GM19240 (cell line): Measurements from ENCODE around the gene STMN3.
"Not testable (repeated sequence)": the region's sequence is repeated elsewhere in the genome, so short reads cannot be mapped to it uniquely, and the experiment has no call there.

ENCODE experiments used
- DNase-seq: peaks from one replicate; pipeline ENCODE4 v3.0.0; 2011; ENCODE audit warnings: low spot score; ENCODE audit not compliant: insufficient read length

STMN3 gene

DNA sequence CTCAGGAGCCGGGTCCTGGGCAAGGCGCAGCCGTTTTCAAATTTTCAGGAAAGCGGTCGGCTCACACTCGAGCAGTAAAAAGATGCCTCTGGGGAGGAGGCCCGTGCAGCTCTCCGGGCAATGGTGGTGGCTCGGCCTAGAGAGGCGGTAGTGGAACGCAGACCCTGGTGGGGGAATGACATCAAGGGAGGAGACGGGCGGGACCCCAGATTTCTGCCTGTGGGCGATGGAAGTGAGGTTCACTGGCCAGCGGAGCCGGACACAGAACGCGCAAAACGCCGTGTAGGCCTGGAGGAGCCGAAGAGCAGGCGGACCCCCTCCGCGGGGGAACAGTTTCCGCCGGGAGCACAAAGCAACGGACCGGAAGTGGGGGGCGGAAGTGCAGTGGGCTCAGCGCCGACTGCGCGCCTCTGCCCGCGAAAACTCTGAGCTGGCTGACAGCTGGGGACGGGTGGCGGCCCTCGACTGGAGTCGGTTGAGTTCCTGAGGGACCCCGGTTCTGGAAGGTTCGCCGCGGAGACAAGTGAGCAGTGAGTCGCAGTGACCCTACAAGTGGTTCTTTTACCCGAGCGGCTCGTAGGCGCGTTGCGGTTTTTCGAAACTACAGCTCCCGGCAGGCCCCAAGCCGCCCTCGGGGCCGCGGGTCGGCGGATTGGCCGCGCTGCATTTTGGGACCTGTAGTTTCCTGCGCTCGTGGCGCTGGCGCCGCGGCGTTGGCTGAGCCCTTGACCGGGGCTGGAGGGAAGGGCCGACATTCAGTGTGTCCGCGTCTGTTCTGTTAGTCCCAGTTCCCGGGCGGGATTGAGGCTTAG, 4.9 kb upstream of the STMN3 start, which contains the start of gene RTEL1:
TSS of gene RTEL1 (plus strand) at position 376 of the 812 bp plus-strand sequence. CDS start 1,091 bp downstream, outside the sequence.
- peak; percentile 100 for DNase-seq

DNA sequence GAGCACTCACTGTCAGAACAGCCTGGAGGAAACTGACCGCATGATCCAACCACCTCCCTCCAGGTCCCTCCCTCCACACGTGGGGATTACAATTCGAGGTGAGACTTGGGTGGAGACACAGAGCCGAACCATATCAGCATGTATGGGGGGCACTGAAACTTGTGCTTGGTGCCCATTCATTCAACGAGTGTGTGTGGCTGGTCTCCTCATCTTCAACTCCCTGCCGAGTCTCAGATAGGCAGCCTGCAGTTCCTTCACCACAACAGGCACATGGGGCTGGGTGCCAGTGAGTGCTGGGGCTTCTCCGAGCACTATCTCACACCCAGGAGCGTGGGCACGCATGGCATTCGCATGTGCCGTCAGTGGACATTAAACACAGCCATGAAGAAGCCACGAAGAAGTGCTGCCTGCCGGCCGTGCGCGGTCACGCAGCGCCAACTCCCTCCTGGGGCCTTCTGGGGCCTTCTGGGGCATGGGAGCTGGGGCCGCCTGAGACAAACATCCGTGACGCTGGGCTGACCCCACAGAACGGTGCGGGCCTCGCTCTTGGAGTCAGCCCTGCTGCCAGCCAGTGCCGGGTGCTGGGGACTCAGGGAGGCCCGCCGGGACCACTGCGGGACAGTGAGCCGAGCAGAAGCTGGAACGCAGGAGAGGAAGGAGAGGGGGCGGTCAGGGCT, 4.2 kb upstream of the STMN3 start:
- no peak for DNase-seq

DNA sequence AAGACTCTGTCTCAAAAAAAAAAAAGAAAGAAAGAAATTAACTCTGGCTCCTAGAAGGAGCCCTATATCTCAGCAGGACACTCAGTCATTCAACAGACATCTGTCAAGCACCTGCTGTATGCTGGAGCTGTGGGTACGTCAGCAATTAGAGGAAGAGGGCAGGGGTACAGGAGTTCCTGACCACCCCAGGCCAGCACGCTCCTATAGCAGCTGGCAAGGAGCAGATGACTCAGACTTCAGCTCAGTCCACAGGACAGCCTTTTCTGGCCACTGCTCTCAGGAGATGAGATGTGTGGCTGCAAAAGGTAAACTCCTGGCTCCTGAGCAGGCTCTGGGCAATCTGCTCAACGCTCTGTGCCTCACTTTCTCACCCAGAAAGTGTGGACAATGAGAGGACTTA, 3.2 kb upstream of the STMN3 start:
- DNase-seq: no peak

DNA sequence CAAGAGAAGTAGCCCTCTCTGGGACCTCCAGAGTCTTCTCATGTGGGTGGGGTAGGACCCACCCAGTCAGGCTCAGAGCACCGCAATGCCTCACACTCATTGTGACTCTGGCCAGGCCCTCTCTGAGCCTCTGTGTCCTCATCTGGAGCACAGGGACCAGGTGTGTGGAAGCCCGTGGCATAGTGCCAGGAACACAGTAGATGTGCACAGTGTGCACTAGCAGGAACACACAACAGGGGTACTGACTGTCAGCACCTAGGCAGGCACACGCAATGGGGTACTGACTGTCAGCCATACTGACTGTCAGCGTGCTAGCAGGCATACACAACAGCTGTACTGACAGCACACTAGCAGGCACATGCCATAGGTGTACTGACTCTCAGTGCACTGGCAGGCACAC, 2.0 kb upstream of the STMN3 start:
- DNase-seq: no peak

DNA sequence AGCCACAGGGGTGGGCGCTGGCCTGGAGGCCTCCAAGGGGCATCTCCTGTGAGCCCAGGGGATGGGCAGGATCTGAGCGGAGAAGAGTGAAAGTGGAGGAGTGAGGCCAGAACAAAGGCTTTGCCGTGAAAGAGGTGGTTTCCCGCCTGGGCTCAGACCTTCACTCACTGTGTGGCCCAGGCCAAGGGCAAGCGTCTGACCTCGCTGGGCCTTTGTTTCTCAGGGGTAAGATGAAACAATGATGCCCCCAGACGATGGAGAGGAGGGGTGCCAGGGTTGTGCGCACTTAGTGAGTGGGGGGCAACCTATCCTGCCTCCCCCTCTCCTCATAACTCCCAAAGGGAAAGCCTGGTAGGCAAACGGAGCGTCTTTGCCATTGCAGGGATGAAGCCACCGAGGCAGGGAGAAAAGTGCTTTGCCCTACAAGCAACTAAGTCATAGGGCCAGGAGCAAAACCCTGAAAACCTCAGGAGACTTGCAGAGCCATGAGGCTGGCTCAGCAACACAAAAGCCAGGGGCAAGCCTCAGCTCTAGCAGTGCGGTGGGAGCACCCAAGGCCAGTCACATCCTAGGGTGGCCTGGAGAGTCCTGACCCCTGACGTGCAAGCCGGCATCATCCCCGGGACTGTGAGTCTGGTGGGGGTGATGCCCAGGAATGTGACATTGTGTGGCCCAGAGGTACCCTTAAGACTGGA, 897 bp upstream of the STMN3 start:
- DNase-seq: no peak

DNA sequence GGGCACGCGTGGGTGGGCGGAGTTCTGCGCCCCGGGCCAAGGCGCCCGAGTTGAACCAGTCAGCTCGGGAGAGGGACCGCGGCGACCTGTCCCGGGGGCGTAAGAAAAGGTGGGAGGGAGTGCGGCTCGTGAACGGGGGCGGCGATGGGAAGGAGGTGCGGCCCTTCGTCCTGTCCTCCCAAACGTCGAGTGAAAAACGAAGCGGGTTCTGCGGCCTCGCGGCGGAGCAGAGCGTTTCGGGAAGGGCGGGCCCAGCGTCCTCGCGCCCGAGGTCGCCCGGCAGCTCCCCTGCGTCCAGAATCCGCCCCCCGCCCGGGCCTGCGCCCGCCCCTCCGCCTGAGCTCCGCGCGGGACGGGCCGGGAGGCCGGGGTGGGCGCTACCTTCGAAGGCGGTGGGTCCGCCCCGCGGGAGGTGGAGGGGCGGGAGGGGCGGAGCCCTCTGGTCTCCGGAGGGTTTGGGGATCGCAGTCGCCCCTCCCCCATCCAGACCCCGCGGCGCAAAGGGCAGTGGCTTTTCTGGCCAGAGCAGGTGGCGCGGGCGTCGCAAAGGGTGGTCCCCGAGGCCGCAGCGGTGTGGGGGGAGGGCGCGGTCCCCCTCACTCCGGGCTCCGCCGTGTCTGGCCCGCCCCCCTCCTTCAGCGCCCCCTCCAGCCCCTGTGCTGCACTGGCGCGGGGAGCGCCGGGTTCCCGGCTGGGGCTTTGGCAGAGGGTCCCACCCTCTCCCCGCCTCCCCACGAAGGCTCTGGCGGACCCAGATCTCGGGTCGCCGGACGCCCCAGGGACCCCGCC, 838 bp downstream of the STMN3 start:
- DNase-seq: no peak

DNA sequence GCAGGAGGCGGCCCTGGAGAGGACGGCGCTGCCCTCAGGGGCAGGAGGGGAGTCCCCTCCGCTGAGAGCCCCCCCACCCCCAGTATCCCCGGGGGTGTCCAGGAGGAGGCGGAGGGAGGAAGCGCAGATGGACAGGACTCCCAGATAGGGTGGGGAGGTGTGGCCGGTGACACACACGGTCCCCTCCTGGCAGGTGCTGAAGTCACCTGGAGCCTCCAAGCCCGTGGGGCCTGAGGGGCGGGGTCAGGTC, 1.4 kb downstream of the STMN3 start:
- DNase-seq: no peak

DNA sequence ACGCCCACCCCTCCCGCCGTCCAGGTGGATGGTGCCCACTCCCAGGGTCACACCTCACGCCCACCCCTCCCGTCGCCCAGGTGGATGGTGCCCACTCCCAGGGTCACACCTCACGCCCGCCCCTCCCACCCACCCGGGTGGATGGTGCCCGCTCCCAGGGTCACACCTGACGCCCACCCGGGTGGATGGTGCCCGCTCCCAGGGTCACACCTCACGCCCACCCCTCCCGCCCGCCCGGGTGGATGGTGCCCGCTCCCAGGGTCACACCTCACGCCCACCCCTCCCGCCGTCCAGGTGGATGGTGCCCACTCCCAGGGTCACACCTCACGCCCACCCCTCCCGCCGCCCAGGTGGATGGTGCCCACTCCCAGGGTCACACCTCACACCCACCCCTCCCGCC, 2.7 kb downstream of the STMN3 start:
- DNase-seq: not testable (repeated sequence)

DNA sequence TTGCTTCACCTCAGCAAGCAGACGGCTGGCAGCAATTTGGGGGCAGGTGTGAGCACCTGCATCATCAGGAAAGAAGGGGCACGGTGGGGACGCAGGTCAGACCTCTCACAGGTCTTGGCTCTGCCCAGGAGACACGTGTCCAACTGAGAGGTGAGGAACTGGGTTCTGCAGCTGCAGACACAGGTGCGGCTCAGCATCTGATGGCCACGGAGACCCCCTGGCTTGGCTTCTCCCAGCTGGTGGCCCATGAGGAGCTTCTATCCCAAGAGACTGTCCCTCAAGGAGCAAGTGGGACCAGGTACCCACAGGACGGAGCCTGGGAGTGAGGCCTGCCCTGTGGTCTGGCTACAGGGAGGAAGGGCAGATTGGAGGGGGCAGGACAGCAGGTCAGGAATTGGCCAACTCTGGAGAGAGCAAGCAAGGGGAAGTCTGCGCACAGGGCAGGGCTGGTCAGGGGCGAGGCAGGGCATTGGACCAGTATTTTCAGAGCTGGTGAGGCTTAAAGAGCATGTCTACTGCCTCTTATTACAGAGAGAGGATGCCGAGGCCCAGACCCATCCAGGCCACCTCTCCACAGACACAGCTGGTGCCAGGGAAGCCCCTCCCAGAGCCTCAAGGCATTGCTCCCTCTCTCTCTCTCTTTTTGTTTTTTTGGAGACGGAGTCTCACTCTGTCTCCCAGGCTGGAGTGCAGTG, 4.2 kb downstream of the STMN3 start:
- no peak for DNase-seq

DNA sequence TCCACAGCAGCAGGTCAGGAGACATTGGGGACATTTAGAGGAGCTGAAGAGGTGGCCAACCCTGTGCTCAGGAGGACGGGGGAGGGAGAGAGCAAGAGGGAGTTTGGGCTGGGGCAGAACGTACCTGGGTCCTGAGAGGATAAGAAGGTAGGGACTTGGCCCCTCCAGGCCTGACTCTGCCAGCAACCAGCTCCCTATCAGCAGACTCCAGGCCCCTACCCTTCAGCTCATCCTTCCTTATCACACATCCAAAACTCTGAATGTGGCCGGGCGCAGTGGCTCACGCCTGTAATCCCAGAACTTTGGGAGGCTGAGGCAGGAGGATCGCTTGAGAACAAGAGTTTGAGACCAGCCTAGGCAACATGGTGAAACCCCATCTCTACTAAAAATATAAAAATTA, 5.0 kb downstream of the STMN3 start:
- DNase-seq: no peak

DNA sequence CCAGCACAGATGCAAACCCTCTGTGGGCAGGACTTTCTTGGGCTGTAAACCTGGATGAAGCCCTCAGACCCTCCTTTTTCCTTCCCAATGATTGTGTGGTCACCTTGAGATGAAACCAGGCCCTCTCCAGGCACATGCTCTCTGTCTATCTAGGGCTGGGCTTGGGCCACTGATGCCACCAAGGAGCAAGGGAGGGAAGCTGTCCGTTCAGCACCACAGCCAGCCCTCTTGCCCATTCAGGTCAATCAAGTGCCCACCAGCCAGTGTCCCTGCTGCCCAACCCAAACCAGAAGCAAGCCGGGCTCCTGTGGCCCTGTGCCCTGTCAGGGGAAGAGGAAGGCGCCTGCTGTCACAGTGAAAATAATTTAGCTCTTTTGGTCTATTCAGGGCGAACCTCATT, 8.0 kb downstream of the STMN3 start:
- no peak for DNase-seq

DNA sequence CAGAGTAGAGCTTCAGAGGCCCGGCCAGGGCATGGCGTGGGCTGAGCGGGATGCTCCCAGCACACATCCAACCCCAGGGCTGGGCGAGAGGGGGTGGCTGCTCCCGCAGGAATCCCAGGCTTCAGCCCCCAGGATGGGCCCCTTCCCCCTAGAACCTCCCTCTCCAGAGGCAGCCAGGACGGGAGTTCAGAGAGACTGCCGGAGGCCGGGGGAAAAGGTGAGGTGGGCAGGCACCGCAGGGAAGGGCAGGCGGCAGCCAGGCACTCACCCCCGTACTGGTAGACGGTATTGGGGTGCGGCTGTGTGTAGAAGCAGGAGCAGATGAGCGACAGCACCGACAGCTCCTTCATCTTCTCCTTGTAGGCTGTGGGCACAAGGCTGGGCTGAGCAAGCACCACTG, 9.3 kb downstream of the STMN3 start:
- DNase-seq: no peak

DNA sequence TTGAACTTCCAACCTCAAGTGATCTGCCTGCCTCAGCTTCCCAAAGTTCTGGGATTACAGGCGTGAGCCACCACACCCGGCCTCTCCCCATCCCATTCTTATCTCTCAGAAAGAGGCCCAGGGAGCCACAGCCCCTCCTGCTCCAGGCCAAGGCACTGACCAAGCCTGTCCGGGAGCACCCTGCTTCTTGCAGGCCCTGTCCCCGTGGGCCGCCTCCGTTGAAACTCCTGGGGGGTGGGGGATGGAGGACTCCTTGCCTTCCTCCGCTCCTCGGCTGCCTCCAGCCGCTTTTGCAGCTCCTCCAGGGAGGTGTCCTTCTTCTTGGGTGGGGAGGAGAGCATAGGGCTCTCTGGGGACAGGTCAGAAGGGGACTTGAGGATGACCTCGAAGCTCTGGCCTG, 9.7 kb downstream of the STMN3 start:
- DNase-seq: no peak

DNA sequence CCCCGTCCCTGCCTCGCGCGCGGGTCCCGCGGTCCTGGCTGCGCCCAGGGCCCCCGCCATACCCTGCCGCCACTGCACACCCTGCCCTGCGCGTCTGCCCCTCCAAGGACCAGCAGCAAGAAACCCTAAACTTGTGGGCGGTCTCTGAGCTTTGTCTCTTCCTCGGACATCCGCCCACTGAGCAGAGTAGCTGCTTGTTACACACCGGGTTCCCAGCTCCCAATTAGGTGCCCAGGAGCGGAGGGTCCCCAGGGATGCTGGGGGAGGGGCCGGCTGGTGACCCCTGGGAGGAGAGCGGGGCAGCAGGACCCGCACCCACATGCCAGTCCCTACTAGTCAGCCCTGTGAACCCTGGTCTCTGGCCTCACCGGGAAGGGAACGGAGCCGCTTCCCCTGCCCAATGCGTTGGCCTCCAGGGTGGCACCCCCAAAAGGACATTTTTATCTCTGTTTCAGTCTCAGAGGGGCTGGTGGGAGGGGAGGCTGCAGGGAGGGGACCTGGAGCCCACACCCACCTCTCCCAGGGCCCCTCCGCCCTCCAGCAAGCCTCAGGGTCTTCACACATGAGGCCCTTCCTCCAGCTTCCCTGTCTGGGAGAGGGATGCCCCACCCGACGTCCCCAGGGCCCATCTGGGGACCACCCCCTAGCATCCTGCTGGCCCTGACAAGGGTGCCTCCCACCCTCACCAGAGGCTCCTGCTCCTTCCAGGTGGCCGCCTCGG, 10.5 kb downstream of the STMN3 start:
- no peak for DNase-seq

DNA sequence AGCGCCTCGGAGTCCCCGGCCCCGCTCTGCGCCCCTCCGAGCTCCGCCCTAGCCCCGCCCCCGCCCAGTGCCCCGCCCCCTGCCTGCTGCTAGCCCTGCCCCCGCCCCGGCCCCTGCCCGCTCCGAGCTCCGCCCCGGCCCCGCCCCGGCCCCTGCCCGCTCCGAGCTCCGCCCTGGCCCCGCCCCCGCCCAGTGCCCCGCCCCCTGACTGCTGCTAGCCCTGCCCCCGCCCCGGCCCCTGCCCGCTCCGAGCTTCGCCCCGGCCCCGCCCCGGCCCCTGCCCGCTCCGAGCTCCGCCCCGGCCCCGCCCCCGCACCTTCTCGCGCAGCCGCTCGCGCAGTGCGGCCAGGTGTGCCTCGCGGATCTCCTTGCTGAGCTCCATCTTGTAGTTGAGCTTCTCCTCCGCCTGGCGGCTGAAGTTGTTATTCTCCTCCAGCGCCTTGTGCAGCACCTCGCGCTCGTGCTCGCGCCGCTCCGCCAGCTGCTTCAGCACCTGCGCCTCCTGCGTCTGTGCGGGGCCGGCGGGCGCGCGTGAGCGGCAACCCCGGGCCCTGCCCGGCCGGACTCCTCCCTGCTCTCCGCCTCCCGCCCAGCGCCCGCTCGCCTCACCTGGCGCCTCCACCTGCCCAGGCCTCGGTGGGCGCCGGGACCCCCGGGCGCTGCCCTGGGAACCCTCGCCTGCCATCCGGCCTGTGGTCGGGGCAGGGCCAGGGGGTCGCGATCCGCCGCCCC, 11.3 kb downstream of the STMN3 start:
- peak; percentile 81 for DNase-seq

DNA sequence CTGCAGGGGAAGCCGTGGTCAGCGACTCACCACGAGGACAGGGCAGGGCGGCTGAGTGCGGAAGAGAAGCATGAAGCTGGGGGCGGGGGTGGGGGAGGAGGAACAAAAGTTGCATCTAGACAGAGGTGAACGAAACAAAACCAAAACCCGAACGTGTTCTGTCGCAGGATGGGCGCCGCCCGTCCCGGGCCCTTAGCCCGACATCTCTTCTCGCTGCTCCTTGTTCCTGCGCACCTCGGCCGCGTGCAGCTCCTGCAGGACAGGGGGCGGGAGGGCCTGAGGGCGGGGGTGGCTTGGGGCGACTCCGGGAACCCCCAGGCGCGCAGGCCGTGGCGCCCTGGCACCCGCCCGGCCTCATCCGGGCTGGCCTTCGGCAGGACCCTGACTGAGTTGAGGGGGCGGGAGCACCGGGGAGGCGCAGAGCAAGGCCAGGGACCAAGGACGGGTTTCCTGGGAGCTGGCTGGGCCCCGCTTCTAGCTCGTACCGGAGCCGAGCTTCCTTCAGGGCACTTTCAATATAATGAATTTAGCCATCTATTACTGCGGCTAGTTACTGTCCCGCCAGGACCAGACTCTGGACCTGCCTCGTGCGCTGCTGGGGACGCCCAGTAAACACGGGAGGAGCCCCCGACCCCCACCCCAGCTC, 12.0 kb downstream of the STMN3 start:
- DNase-seq: no peak

DNA sequence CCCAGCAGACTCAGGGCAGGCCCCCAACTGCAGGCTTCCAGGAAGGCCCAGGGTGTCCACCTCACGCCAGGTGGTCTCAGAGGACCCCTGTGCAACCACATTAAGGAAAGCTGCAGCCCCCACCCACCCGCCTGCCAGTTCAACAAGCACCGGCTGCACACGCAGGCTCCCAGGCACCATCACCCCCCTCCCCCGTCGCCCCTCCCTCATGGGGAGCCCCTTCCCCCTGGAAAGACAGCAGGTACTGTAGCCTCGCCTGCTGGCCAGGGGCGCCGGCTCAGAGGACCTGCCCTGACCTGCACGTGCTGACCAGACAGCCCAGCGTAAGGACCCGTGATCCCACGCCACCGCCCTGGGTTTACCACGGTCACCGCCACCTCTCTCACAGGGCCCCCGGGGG, 12.5 kb downstream of the STMN3 start:
- not testable (repeated sequence) for DNase-seq

DNA sequence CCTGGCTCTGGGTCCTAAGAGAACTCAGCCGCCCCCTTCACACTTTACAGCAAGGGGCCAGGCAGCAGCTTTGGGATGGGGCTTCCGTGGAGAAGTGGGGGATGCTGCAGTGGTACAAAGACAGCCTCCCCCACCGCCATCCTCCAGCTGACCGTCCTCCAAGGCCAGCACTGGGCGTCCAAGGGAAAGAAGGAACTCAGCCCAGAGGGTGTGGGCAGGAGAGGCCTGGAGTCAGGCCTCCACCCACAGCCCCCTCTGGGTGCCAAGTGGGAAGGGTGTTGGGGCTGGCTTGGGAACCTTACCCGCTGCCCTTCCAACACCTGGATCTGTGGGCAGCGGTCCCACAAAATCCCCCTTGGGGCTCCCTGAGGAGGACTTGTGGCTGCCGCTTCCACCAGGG, 13.1 kb downstream of the STMN3 start:
- no peak for DNase-seq
